VCaP (cell line): ENCODE data around the gene ABI3BP.

ENCODE experiments used
- H3K27ac ChIP-seq: fragments of 450-650 bp; 2 replicates; pipeline ENCODE4 v1.5.1; 2017
- TF ChIP-seq, protein P1 (sequence below): fragments of 450-650 bp; conservative IDR thresholded peaks from 2 replicates; pipeline ENCODE4 v1.5.1; 2017; ENCODE audit warnings: mild to moderate bottlenecking, moderate library complexity

The ABI3BP gene

GRCh38 chr3:100857863-100858262 lies 135.4 kb downstream of the ABI3BP start:
- no peak overlapping the region for H3K27ac ChIP-seq
- TF ChIP-seq, protein P1, sequence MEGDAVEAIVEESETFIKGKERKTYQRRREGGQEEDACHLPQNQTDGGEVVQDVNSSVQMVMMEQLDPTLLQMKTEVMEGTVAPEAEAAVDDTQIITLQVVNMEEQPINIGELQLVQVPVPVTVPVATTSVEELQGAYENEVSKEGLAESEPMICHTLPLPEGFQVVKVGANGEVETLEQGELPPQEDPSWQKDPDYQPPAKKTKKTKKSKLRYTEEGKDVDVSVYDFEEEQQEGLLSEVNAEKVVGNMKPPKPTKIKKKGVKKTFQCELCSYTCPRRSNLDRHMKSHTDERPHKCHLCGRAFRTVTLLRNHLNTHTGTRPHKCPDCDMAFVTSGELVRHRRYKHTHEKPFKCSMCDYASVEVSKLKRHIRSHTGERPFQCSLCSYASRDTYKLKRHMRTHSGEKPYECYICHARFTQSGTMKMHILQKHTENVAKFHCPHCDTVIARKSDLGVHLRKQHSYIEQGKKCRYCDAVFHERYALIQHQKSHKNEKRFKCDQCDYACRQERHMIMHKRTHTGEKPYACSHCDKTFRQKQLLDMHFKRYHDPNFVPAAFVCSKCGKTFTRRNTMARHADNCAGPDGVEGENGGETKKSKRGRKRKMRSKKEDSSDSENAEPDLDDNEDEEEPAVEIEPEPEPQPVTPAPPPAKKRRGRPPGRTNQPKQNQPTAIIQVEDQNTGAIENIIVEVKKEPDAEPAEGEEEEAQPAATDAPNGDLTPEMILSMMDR, result no peak

GRCh38 chr3:100856821-100857220 lies 136.4 kb downstream of the ABI3BP start:
- H3K27ac ChIP-seq, result no peak overlapping the region
- TF ChIP-seq, protein P1, result no peak

- H3K27ac ChIP-seq, result no peak overlapping the region
- TF ChIP-seq, protein P1, result no peak
Observed at GRCh38 chr3:100852840-100853239, 140.4 kb downstream of the ABI3BP start.

DNA sequence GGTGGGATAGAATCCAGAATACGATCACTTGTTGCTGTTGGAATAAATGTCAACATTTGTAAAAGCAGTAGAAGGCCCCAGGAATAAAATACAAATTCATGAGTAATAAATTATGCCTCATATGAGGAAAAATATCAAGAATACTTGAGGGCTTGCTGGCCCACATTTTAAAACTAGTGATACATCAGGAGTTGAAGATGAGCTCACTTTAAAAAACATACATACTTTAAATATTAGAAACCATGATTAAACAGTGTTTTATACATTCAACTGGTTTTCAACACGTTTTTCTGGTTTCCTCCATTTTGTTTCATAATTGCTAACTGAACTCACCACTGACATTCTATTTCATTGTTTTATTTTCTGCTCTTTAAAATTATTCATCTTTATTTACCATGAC lies 142.5 kb downstream of the ABI3BP start:
- TF ChIP-seq, protein P1, result no peak
- no peak overlapping the region for H3K27ac ChIP-seq

GRCh38 chr3:100850156-100850555 lies 143.1 kb downstream of the ABI3BP start:
- TF ChIP-seq, protein P1, result no peak
- H3K27ac ChIP-seq, result no peak overlapping the region

DNA sequence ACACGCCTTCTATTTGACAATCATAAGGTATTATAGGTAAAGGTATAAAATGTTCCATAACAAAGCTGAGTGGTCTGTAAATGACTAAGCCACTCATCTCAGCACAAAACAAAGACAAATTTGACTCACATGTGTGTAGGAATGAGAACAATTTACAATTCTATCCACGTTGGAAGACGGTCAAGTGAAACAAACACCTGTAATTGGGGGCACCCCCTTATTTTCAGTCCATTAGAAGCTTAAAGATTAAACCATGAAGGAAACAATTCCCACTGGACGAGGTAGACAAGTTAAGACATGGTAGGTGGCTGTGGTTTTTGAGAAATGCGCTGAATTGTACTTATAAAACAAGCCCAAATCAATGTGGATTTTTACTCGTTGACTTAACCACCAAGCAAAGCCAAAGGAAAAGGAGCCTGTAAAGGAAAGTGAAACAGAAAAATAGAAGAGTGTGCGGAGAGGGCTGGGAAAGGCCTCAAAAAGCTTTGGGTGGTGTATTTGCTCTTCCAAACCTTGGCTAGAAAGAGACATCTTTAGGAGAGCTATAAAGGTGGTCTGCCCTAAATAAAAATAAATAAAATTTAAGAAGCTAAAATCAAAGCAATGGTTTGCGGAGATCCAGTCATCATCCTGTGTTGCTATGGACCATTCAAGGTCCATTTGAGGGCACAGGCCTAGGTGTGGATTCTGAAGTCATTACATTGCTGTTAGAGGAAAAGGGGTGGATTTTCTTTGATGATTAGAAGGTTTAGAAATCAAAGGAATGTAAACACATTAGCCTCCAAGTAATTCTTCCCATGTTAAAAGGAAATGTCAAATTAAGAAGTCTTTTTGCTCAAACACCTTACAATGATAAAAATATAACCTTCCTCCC lies 148.9 kb downstream of the ABI3BP start:
- TF ChIP-seq, protein P1, result no peak
- H3K27ac ChIP-seq, result no peak overlapping the region

GRCh38 chr3:100838157-100838556 lies 155.1 kb downstream of the ABI3BP start:
- TF ChIP-seq, protein P1, result no peak

More at GRCh38 chr3:100838157-100838556, 155.1 kb downstream of the ABI3BP start:
- H3K27ac ChIP-seq, result no peak overlapping the region
